HG03097 (cell line): ENCODE results near the gene CDC42.

Source experiments
- ATAC-seq: cut with Tn5 transposase; IDR thresholded peaks from one replicate; pipeline ENCODE4 v1.9.1; 2021; ENCODE audit not compliant: unreplicated experiment, low FRiP score

The CDC42 gene

DNA sequence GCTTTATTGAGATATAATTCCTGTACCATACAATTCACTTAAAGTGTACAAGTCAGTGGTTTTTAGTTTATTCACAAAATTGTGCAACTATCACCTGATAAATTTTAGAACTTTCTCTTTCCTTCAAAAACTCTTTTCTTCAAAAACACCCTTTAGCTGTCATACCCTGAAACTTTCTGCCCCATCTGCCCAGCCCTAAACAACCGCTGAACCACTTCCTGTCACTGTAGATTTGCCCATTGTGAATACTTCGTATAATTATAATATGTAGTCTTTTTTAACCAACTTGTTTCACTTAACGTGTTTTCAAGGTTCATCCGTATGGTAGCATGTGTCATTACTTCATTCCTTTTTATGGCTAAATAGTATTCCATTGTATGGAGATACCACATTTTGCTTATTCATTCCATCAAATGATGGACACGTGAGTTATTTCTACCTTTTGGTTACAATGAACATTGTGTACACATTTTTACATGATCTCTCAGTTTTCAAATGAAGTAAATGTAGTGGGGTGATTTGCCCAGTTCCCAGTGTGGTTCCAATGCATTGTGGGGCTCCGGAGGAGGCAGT, 52.4 kb downstream of the CDC42 start:
- ATAC-seq: no peak

GRCh38 chr1:22105611-22106207, 53.2 kb downstream of the CDC42 start:
- no peak for ATAC-seq

DNA sequence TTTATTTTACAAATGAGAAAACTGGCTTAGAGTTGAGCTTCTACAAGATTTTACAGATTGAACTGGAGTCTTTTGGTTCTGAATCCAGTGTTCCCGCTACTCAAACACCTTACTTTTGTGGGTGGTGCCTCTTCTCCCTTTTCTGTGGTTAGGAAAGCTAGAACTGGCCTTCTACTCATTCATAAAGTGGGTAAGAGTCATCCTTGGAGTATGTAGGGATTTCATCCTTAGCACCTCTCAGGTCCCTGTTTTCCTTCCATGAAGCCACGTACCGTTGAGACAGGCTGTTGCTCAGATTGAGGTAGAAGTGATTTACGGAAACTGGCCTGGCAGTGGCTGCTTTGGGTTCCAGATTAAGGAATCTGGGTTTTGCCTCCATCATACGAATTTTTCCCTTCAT, 54.6 kb downstream of the CDC42 start:
- ATAC-seq: no peak

DNA sequence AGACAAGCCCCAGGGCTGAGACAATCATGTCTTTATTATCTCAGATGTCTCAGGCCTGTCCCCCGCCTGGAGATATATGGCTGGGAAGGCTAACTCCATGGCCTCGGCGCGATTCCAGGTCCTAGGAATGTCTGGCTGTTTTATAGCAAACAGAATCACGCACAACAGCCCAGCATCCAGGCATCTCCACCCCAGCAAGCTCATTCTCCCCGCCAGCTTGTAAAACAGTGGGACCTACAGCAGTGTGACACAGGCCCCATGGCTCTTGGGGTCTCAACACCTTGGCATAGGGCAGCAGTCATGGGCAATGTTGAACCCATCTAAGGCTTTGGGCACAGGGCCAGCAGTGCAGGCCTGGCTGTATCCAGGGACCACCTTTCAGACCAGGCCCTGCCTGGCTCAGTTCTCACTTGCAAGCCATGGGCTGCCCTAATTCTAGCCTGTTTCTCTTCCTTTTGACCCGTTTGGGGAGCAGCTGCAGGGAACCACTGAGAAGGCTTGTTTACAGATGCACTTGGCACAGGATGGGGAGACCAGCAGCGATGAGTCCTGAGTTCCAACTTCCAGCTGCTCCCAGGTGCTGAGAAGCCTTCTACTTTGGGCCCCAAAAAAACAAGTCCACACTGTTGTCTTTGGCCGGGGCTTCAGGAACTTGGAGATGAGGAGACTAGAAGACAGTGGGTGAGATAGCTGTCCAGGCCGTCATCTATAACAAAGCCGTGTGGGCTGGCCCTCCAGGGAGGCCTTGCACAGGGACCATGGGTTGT, 56.0 kb downstream of the CDC42 start:
- ATAC-seq: no peak

DNA sequence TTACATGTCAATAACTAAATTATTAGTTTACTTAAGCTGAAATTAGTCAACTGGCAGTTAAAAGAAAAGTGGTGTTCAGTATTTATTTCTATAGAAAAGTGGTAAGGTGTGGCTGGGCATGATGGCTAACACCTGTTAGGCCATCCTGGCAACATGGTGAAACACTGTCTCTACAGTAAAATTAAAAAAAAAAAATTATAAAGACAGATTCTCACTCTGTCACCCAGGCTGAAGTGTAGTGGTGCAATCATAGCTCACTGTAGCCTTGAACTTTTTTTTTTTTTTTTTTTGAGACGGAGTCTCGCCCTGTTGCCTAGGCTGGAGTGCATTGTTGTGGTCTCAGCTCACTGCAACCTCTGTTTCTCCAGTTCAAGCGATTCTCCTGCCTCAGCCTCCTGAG, 57.5 kb downstream of the CDC42 start:
- ATAC-seq: no peak

- no peak for ATAC-seq
Observed at GRCh38 chr1:22111115-22111514, 58.6 kb downstream of the CDC42 start.

DNA sequence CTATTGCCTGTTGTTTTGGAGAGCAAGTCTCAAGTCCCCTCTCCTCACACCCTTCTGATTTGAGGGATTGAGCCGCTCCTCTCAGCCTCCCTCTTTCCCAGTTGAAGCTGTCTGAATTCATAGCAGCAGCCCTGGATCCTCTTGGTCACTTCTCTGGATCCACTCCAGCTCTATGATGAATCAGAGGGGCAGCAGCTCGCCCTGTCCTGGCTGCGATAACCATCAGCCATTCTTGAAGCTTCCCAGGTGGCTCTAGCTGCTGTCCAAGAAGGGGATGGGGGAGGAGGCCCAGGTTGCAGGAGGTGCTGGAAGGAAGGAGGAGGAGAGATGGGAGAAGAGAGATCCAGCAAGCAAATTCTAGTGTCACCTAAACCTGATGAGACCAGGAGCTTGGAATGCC, 59.1 kb downstream of the CDC42 start:
- no peak for ATAC-seq

GRCh38 chr1:22112554-22112953, 60.0 kb downstream of the CDC42 start:
- ATAC-seq: no peak

- ATAC-seq: no peak
Observed at GRCh38 chr1:22114083-22115012, 61.8 kb downstream of the CDC42 start.

DNA sequence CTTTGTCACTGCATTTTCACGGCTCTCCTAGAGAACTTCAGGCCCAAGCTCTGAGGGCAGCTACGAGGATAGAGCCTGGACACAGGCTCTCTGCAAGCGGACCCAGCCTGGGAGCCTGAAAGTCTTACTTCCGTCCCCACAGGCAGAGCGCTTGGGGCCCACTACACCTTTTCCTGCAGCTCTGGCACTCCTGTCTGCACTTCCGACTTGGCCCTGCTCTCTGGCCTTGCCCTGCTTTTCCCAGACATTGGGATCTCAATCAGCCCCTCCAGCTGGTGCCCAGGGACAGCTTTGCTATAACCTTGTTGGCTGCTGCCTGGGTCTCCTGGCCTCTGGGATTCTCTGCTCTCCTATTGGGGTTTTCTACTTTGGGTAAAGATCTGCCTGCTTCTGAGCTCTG, 62.8 kb downstream of the CDC42 start:
- ATAC-seq: no peak

GRCh38 chr1:22117238-22117637, 64.7 kb downstream of the CDC42 start:
- ATAC-seq: no peak

DNA sequence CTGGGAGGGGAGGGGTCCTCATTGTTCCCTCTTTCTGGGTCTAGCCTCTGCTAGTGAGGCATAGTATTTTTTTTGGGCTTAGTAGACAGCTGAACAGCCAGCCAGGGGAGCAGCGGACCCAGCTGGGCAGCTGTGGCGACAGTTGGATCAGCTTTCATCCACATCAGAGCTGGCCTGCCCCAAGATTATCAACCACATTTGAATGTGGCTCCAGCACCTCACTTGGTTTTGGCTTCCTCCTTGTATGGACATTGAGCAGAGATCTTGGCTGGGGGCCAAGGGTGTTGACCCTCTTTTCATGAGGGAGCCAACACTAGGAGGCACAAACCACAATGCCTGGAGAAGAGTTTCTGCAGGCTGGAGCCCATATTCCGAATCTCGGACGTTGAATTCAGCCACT, 65.3 kb downstream of the CDC42 start:
- no peak for ATAC-seq

GRCh38 chr1:22118291-22118992, 65.9 kb downstream of the CDC42 start:
- no peak for ATAC-seq

GRCh38 chr1:22119626-22120468, 67.3 kb downstream of the CDC42 start:
- no peak for ATAC-seq

DNA sequence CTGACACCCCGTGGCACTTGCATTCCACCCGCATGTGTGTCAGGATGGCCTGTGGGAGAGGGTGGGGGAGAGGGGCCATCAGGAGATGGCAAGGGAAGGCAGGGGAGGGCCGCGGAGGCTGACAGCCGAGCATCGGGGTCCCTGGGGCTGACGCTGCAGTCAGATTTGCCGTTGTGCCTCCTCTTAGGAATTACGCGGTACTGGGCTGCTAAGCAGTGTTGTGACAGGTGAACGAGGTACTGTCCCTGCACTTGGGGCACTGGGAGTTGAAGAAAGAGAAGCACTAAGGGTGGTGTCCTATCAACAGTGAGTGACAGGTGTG, 67.9 kb downstream of the CDC42 start:
- ATAC-seq: no peak

DNA sequence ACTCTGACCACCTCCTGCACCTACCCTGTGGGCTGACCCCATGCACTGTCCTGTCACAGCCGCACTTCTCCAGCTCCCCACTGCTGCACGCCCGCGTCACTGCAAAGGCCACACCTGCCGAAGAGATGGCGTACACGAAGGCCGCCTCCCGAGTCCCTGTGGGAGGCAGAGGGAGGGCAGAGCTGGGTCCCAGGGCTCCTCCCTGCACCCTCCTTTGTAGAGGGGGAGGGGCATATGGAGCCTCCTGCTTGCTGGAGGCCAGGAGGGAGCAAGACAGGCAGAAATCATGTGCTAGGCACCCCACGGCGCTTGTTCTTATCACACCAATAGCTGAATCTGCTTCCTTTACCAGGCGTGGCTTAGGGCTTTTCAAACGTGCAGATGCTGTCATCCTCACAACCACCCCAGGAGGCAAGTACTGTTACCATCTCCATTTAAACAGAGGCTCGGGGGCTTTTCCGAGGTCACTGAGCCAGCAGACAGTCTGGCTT, 69.0 kb downstream of the CDC42 start:
- no peak for ATAC-seq

DNA sequence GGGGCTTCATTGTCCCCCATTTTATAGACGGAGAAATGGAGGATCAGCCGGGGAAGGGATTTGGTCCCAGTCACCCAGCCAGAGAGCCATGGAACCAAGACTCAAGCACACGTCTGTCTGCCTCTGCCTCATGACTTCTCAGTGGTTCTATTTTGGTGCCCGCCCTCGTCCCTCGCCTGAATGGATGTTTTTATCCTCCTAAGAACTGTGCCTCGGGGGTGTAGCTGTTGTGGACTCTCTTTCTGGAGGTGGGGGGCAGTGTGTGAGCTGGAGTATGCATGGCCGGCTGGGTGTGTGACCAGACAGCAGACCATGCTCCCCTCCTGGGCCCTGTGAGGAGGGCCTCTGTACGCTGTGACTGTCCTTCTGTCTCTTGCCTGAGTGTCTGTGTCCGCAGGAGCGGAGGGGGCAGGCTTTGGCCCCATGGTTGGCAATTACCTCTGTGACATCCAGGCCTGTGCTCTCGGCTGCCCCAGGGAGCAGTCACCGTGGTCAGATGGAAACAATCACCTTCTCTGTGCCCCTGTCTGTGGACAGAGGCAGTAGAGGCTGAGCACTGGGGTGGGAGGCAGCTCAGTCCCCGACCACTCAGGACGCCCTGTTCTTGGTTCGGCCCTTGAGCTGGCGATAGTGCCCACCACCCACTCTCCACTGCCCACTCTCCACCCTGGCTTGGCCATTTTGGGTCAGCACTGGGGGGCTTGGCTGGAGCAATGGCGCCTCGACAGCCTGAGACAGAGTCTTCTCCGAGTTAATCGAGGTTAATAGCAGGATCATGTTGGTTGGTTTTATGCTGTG, 70.0 kb downstream of the CDC42 start:
- ATAC-seq: no peak

DNA sequence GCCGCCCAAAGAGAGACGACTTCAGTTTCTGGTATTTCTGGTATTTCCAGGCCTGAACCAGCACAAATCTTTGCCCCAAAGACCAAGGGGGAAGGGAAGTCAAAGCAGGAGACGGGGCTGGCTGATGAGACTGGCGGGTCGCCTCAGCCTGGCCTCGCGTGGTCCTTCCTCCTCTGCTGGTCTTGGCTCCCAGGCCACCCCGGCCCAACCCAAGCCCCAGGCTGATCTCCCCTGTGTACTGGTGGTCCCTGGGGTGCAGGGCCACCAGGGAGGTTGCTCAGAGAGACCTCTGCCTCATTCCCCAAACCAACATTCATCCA, 70.5 kb downstream of the CDC42 start:
- no peak for ATAC-seq

- ATAC-seq: no peak
Observed at GRCh38 chr1:22123901-22124404, 71.4 kb downstream of the CDC42 start.
